Activated T-cell treated with anti-CD3 and anti-CD28 coated beads, Interleukin-2, amount 50 U/mL, for 72 hours (primary cell): ENCODE results near the gene QRICH1. TPM values are rescaled to one million over a fixed set of nuclear protein-coding genes. Genes with fewer than 3 reads are reported as not detected.
A peak's percentile ranks its signal among the peaks of the same experiment; 100 is the strongest.

Experiments used
- ATAC-seq, 2 donors: fragments of 150-1000 bp; cut with Tn5 transposase; replicated peaks in 1 of 2; 2 replicates each; pipeline ENCODE4 v1.10.0; 2021; ENCODE audit warnings: moderate library complexity in 2 of 2, mild to moderate bottlenecking in 1 of 2
- DNase-seq, 2 donors: peaks; one replicate each; pipeline ENCODE4 v3.0.0; 2021 to 2022; ENCODE audit warnings: mixed read lengths in 1 of 2
- H3K27ac Mint-ChIP-seq: one replicate; pipeline ENCODE4 v1.8.0; 2022; ENCODE audit warnings: mild to moderate bottlenecking, moderate library complexity, mixed read lengths
- H3K27me3 Mint-ChIP-seq: one replicate; pipeline ENCODE4 v1.8.0; 2022; ENCODE audit warnings: low read depth, mixed read lengths
- H3K36me3 Mint-ChIP-seq, 2 donors: one replicate each; pipeline ENCODE4 v1.8.0; 2022; ENCODE audit warnings: mixed read lengths in 2 of 2, mild to moderate bottlenecking in 1 of 2; ENCODE audit not compliant: insufficient read depth in 2 of 2
- H3K4me1 Mint-ChIP-seq: one replicate; pipeline ENCODE4 v1.8.0; 2022; ENCODE audit warnings: low read depth, mixed read lengths
- H3K4me3 Mint-ChIP-seq, 2 donors: one replicate each; pipeline ENCODE4 v1.8.0; 2022; ENCODE audit warnings: mild to moderate bottlenecking in 2 of 2, mixed read lengths in 2 of 2, moderate library complexity in 2 of 2
- H3K9me3 Mint-ChIP-seq, 2 donors: one replicate each; pipeline ENCODE4 v1.8.0; 2022; ENCODE audit warnings: mixed read lengths in 2 of 2
- total RNA-seq, 2 donors: library from RNA; stranded (reverse); gene quantifications; one replicate each; pipeline ENCODE4 v1.2.3, GENCODE V29; 2022

QRICH1 gene
- total RNA-seq, 2 donors from 2014 or later, result 120 to 123 TPM

DNA sequence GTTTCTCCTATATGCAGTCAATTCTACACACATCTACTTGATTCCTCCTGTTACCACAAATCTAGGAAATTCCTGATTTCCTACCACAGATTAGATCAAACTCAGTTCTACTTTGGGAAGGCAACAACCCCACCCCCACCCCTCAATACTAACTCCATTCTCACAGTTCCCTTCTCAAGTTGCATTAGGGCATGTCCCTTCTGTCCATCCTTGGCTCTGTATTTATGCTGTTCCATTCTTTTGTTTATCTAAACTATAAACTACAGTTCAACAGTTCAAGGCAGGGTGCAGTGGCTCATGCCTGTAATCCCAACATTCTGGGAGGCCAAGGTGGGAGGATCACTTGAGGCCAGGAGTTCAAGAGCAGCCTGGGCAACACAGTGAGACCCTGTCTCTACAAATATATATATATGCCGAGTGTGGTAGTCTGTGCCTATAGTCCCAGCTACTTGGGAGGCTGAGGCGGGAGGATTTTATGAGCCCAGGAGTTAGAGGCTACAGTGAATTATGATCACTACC is 39.5 kb downstream of the QRICH1 start:
- Mint-ChIP-seq H3K4me3 (no peak overlapping the region), H3K36me3 (peaks cover 9 to 29% of the 10 kb centered on the region in 2 donors), H3K27me3 (no peaks in the 10 kb centered on the region), H3K9me3 (no peaks in the 10 kb centered on the region), H3K4me1 (no peaks in the 10 kb centered on the region), H3K27ac (no peak overlapping the region)
- no peak for ATAC-seq
- DNase-seq, result no peak

DNA sequence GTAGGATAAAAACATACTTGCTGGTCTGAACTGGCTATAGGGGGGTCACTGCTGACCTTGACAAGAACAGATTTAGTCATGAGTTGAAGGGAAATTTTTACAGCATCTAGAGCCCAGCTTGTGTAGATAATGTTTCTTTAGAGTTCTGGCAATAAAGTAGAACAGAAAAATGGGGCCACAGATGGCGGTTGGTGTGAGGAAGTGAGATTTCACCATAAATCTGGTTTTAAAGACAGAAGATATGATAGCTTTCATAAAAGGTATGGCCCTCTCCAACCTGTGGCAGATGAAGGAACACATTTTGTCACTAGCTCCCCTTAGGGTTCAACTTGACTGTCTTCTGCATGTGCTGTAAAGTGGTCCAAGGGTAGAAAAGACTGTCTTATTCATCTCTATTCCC is 40.3 kb downstream of the QRICH1 start:
- DNase-seq (no peak), ATAC-seq (no peak)
- no peak overlapping the region for H3K4me3 Mint-ChIP-seq
- H3K27ac Mint-ChIP-seq, result peak overlapping the region; percentile 62
- H3K4me1 Mint-ChIP-seq, result no peaks in the 10 kb centered on the region
- peaks cover 9 to 27% of the 10 kb centered on the region in 2 donors for H3K36me3 Mint-ChIP-seq
- no peaks in the 10 kb centered on the region for H3K27me3 Mint-ChIP-seq
- H3K9me3 Mint-ChIP-seq, result no peaks in the 10 kb centered on the region

DNA sequence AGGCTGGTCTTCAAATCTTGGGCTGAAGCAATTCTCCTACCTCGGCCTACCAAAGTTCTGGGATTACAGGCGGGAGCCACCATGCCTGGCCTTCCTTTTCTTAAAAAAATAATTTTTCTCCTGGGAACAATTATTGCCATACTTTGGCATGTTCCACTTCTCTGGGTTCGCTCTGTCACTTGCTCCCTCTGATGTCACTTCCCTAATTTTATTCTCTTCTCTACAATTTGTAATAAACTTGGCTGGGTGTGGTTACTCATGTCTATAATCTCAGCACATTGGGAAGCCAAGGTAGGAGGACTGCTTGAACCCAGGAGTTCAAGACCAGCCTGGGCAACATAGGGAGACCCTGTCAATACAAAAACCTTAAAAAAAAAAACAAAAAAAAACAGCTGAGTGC is 58.6 kb downstream of the QRICH1 start:
- Mint-ChIP-seq H3K4me3 (no peak overlapping the region), H3K27ac (peak overlapping the region; percentile 80), H3K9me3 (no peaks in the 10 kb centered on the region), H3K36me3 (peaks cover 3 to 17% of the 10 kb centered on the region in 2 donors), H3K4me1 (peaks cover 7% of the 10 kb centered on the region), H3K27me3 (no peaks in the 10 kb centered on the region)
- no peak for DNase-seq
- ATAC-seq, result no peak

DNA sequence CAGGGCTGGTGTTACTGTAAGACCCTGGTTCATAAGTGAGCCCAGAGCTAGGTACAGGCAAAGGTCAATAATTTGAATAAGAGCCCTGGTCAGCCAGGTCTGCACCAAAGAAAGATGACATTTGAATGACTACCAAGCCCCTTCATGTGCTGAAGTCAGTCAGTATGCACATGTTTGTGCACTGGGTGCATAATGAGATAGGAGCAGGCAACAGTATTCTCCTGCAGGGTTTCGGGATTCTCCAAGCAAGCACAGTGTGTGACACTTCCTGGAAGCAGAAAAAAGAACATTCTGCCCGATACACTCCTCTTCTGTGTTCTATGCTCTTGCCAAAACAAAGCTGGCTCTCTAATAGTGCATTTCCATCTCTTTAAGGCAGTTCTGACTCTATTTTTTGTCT is 59.2 kb downstream of the QRICH1 start:
- DNase-seq, result no peak
- Mint-ChIP-seq H3K9me3 (no peaks in the 10 kb centered on the region), H3K4me1 (peaks cover 13% of the 10 kb centered on the region), H3K36me3 (peaks cover 3 to 17% of the 10 kb centered on the region in 2 donors), H3K27ac (no peak overlapping the region), H3K27me3 (no peaks in the 10 kb centered on the region), H3K4me3 (no peak overlapping the region)
- ATAC-seq, result no peak

GRCh38 chr3:49032646-49033304 is 61.1 kb downstream of the QRICH1 start:
- H3K9me3 Mint-ChIP-seq, result no peaks in the 10 kb centered on the region
- peaks cover 6 to 21% of the 10 kb centered on the region in 2 donors for H3K36me3 Mint-ChIP-seq
- H3K27me3 Mint-ChIP-seq, result no peaks in the 10 kb centered on the region
- ATAC-seq, result no peak
- no peak overlapping the region for H3K27ac Mint-ChIP-seq
- DNase-seq, result no peak
- H3K4me3 Mint-ChIP-seq, result no peak overlapping the region
- H3K4me1 Mint-ChIP-seq, result peaks cover 32% of the 10 kb centered on the region

- no peak for ATAC-seq
- Mint-ChIP-seq H3K27ac (no peak overlapping the region), H3K4me3 (no peak overlapping the region), H3K9me3 (no peaks in the 10 kb centered on the region), H3K4me1 (peaks cover 57% of the 10 kb centered on the region), H3K36me3 (peaks cover 7 to 35% of the 10 kb centered on the region in 2 donors), H3K27me3 (no peaks in the 10 kb centered on the region)
- DNase-seq, result no peak
Observed at GRCh38 chr3:49030321-49030720, 63.5 kb downstream of the QRICH1 start.

DNA sequence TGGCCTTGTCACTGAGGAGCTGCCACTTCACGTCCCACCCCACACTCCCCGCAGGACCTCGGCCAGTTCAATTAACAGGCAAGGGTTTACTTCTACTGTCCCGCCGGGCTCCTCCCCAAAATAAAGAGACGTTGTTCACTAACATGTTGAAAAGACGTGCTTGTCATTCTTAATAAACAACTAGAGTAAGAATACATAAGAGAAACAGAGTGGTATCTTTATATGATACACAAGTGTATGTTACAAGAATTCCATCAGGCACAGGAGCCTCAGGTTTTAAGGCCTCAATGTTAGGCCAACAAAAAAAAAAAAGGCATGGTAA is 64.3 kb downstream of the QRICH1 start:
- Mint-ChIP-seq H3K4me1 (peaks cover 60% of the 10 kb centered on the region), H3K27me3 (no peaks in the 10 kb centered on the region), H3K9me3 (no peaks in the 10 kb centered on the region), H3K36me3 (peaks cover 7 to 37% of the 10 kb centered on the region in 2 donors), H3K27ac (peak overlapping the region; percentile 95), H3K4me3 (peak overlapping the region; percentile 95 to 96)
- DNase-seq (no peak), ATAC-seq (no peak)

DNA sequence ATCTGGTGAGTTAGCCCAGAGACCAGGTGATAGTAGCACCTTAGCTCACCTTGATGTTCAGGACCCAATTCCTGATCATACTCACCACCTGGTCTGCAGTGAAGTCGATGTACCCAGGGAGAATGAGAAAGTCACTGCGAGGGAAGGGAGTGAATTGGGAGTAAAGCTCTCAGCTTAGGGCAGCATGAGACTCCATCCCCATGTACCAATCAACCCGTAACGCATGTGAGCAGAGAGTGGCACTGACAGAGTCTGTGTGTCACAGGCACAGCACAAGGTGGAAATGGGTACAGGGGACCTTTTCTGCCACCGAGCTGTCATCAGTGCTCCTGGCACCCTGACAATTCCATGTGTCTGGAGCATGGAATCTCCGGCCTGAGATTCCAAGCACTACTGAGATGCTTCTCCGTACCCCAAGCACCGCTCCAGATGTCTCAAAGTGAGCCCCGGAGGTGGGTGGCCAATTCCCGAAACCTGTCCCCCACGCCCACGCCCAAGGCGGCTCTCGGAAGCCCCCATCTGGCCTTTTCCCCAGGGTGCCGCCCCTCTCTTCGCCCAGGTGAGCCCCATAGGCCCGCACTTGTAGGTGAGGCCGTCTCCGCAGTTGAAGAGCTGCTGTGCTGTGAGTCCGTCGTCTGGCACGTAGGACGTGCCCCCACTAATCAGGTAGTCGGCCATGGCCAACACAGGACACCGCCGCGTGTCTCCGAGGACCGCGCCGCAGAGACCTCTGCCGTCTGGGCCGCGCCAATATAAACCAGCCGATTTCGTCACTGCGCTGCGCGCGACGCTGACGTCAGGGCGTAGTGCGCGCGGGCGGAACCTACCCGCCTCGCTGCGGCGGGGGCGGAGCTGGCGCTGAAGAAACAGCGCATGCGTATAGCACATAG is 65.0 kb downstream of the QRICH1 start, which contains the start of gene IMPDH2:
Gene IMPDH2 (minus strand): TSS at position 726 of the 890 bp plus-strand sequence. CDS start 48 bp downstream, at position 678.
- Mint-ChIP-seq H3K36me3 (peaks cover 7 to 39% of the 10 kb centered on the region in 2 donors), H3K4me3 (peak within 1 kb of the TSS; percentile 95 to 96), H3K27me3 (no peaks in the 10 kb centered on the region), H3K27ac (peak within 1 kb of the TSS; percentile 95), H3K4me1 (peaks cover 66% of the 10 kb centered on the region), H3K9me3 (no peaks in the 10 kb centered on the region)
- ATAC-seq, result peak; percentile 93 to 95
- peak; percentile 94 to 97 for DNase-seq

DNA sequence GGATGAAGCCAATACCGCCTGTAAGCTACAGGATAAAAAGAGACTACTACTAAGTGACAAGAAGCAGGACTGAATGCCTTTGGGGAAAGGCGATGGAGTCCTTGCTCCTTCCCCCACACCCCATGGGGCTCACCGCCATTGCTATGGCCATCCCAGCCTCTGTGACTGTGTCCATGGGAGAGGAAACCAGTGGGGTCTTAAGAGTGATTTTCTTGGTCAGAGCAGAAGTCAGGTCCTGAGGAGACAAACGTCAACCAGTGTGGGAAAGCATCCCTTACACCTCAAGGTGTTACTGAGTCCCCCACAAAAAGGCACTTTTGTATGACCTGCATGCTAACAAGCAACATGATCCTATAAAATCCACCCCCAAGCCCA is 65.6 kb downstream of the QRICH1 start:
- ATAC-seq (no peak), DNase-seq (no peak)
- Mint-ChIP-seq H3K27ac (peak overlapping the region; percentile 95), H3K36me3 (peaks cover 7 to 43% of the 10 kb centered on the region in 2 donors), H3K27me3 (no peaks in the 10 kb centered on the region), H3K9me3 (no peaks in the 10 kb centered on the region), H3K4me1 (peaks cover 72% of the 10 kb centered on the region), H3K4me3 (peak overlapping the region; percentile 95 to 96)

DNA sequence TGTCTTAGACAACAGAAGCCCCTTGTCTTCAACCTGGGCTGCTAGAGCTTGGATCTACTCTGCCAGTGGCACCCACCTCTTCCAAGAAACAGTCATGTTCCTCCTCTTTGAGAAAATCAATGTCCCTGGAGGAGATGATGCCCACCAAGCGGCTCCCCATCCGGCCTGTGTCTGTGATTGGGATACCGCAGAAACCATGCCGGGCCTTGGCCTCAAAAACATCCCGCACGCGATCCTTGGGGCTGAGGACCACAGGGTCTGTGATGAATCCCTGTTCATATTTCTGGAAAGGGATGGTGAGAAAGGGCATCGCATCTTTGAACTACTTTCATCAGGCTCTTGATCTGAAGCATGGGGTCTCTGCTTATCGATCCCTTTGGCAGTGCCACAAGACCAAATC is 66.2 kb downstream of the QRICH1 start:
- H3K27me3 Mint-ChIP-seq, result no peaks in the 10 kb centered on the region
- ATAC-seq (no peak), DNase-seq (no peak)
- peak overlapping the region; percentile 95 for H3K27ac Mint-ChIP-seq
- H3K36me3 Mint-ChIP-seq, result peaks cover 9 to 44% of the 10 kb centered on the region in 2 donors
- peak overlapping the region; percentile 95 to 96 for H3K4me3 Mint-ChIP-seq
- no peaks in the 10 kb centered on the region for H3K9me3 Mint-ChIP-seq
- peaks cover 78% of the 10 kb centered on the region for H3K4me1 Mint-ChIP-seq

- no peak for DNase-seq
- H3K36me3 Mint-ChIP-seq, result peaks cover 10 to 39% of the 10 kb centered on the region in 2 donors
- H3K27me3 Mint-ChIP-seq, result no peaks in the 10 kb centered on the region
- no peak for ATAC-seq
- H3K4me1 Mint-ChIP-seq, result peaks cover 82% of the 10 kb centered on the region
- H3K27ac Mint-ChIP-seq, result peak overlapping the region; percentile 40
- H3K9me3 Mint-ChIP-seq, result no peaks in the 10 kb centered on the region
- no peak overlapping the region for H3K4me3 Mint-ChIP-seq
Observed at GRCh38 chr3:49026536-49026935, 67.3 kb downstream of the QRICH1 start.

GRCh38 chr3:49025793-49026520 is 67.9 kb downstream of the QRICH1 start:
- Mint-ChIP-seq H3K4me1 (peaks cover 85% of the 10 kb centered on the region), H3K27me3 (no peaks in the 10 kb centered on the region), H3K9me3 (no peaks in the 10 kb centered on the region), H3K27ac (peak overlapping the region; percentile 56), H3K36me3 (peaks cover 13 to 39% of the 10 kb centered on the region in 2 donors), H3K4me3 (peak overlapping the region; percentile 17 to 37)
- DNase-seq, result no peak
- ATAC-seq, result no peak
